Raji (cell line): ENCODE data around the gene GCC1.

Source experiments
- POLR2A ChIP-seq: IDR thresholded peaks from 2 replicates; pipeline ENCODE4 v1.6.1; 2011; ENCODE audit warnings: low read depth, low read length, control low read depth; ENCODE audit not compliant: insufficient read depth

The GCC1 gene

DNA sequence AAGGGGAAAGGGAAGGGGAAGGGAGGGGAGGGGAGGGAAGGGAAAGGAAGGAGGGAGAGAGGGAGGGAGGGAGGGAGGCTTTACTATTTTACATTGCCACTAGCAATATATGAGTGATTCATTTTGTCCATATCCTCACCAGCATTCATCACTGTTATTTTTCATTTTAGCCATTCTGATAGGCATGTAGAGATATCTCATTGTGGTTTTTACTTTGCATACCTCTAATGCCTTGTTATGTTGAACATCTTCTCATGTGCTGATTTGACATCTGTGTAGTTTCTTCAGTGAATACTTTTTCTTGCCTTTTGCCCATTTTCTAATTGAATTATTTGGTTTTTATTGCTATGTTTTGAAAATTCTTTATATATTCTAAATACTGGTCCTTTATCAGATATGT lies 52.7 kb downstream of the GCC1 start:
- TF ChIP-seq POLR2A = no peak

DNA sequence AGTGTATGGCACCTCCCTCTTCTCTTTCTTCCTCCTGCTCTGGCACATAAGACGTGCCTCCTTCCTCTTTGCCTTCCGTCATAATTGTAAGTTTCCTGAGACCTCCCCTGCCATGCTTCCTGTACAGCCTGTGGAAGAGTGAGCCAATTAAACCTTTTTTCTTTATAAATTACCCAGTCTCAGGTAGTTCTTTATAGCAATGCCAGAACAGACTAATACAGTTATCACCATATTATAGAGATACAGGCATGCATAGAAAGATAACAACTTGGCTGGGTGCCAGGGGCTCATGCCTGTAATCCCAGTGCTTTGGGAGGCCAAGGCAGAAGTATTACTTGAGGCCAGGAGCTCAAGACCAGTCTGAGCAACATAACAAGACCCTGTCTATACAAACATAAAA lies 53.2 kb downstream of the GCC1 start:
- no peak for TF ChIP-seq POLR2A
